Measurements from ENCODE around the gene DDX24. TPM values are rescaled to one million over a fixed set of nuclear protein-coding genes. Genes with fewer than 3 reads are reported as not detected.
A peak's percentile ranks its signal among the peaks of the same experiment; 100 is the strongest.

DDX24 gene
- total RNA-seq, 2 donors from 2014 or later = 222 to 241 TPM

DNA sequence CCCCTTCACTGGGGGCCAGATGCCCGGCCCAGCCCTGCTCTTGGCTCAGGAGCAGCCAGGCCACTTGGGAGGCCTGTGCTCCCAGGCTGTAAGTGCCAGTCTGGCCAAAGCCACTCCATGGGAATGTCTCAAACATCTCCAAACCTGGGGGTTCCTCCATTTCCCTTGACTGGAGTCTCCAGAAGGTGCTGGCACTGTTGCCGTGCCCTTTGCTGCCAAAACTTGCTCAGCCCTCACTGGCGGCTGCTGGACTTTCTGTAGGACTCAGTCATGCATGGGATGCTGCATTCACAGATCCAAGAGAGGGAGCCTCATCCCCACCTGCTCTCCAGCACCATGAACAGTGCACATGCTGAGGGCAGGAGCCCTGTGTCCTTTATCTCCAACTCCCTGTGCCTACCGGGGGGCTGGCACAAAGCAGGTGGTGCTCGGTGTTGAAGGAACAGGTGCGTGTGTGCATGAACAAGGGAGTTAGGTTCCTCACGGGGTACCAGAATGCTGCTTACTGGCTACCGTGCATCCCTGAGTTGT lies 64.5 kb downstream of the DDX24 start:
- peaks cover 13% of the 10 kb centered on the region for H3K4me1 Mint-ChIP-seq

DNA sequence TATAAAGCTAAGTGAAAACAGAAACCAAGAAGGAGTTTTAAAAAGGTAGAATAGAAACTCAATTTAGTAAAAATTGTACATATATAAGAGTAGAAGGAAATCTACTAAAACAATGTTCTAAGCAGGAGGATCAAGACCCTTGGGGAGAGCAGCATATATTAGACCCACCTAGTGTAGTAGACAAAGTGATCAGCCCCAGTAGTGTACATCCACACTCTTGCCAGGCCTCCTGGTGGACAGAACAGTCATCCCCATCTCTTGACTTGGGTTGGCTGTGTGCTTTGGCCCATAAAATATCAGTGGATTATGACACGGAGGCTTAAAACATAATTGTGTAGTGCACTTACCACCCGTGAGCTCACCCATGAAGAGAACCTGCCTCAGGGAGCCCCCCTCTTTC lies 65.8 kb downstream of the DDX24 start:
- Mint-ChIP-seq H3K9me3 (no peaks in the 10 kb centered on the region), H3K27me3 (no peaks in the 10 kb centered on the region), H3K36me3 (ENCODE audit: low read depth) (no peaks in the 10 kb centered on the region), H3K4me3 (no peak overlapping the region), H3K27ac (no peak overlapping the region), H3K4me1 (peaks cover 10% of the 10 kb centered on the region)
- ATAC-seq (replicated peaks) = no peak

More for the DNA sequence above, 64.5 kb downstream of the DDX24 start:
- Mint-ChIP-seq H3K4me3 (no peak overlapping the region), H3K36me3 (ENCODE audit: low read depth) (no peaks in the 10 kb centered on the region), H3K27ac (no peak overlapping the region), H3K9me3 (no peaks in the 10 kb centered on the region), H3K27me3 (no peaks in the 10 kb centered on the region)
- ATAC-seq (replicated peaks) = no peak

DNA sequence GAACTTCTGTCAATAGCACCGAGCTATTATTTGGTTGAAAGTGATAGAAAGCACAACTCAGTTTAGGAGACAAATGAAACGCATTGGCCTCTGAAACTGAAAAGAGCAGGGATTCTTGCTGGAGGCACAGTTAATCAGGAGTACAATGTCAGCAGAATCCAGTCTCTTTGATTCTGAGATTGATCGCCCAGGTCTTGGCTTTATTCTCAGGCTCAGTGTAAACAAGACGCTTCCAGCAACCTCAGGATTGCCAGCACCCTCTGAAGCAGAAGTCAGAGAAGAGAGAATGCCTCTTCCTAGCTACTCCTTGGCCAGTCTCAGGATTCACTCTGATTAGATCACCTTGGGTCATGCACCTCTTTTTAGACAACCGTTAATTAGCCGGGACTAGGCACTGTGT lies 66.6 kb downstream of the DDX24 start:
- no peaks in the 10 kb centered on the region for H3K9me3 Mint-ChIP-seq
- H3K27me3 Mint-ChIP-seq = no peaks in the 10 kb centered on the region
- no peaks in the 10 kb centered on the region for H3K36me3 Mint-ChIP-seq (ENCODE audit: low read depth)
- H3K4me3 Mint-ChIP-seq = no peak overlapping the region
- no peak for ATAC-seq (replicated peaks)
- peaks cover 18% of the 10 kb centered on the region for H3K4me1 Mint-ChIP-seq
- H3K27ac Mint-ChIP-seq = no peak overlapping the region

DNA sequence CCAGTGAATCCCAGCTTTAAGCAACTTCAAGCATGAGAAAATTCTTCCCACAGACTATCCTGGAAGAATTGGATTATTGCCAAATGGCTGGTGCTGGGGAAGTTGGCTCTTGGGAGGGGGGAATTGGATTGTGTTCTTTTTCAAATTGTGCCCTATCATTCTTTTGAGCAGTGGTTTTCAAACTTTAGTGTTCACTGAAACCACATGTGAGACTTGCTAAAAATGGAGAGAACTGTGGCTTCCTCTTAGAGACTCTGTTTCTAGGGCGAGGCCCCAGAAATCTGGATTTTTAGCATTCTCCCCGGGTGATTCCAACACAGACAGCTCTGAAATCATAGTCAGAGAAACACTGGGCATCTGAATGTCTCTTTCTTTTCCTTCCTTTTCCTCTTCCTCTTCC lies 69.2 kb downstream of the DDX24 start:
- Mint-ChIP-seq H3K4me3 (peak overlapping the region; percentile 60), H3K9me3 (no peaks in the 10 kb centered on the region)
- peak; percentile 15 for ATAC-seq (replicated peaks)

DNA sequence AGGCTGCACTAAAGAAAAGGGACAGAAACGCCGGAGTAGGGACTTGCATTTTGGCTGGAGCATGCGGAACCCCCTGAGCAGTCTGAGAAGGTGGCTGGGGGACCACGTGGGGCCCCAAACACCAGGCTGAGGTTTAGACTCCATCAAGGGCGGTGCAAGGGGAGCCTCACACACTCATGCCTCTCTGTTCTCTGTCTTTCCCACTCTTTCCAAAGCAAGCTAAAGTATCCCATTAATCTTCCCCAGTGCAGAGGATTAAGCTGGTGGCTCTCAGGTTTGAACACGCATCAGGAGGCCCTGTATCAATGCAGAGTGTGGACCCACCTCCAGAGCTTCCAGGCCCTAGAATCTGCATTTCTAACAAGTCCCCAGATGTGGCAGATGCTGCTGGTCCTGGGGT lies 70.4 kb downstream of the DDX24 start:
- no peaks in the 10 kb centered on the region for H3K9me3 Mint-ChIP-seq
- no peak overlapping the region for H3K4me3 Mint-ChIP-seq
- no peaks in the 10 kb centered on the region for H3K36me3 Mint-ChIP-seq (ENCODE audit: low read depth)
- peaks cover 34% of the 10 kb centered on the region for H3K4me1 Mint-ChIP-seq
- no peak for ATAC-seq (replicated peaks)
- H3K27me3 Mint-ChIP-seq = no peaks in the 10 kb centered on the region
- H3K27ac Mint-ChIP-seq = no peak overlapping the region

More for the DNA sequence above, 69.2 kb downstream of the DDX24 start:
- peak overlapping the region; percentile 26 for H3K27ac Mint-ChIP-seq
- H3K27me3 Mint-ChIP-seq = no peaks in the 10 kb centered on the region
- H3K36me3 Mint-ChIP-seq (ENCODE audit: low read depth) = no peaks in the 10 kb centered on the region
- peaks cover 34% of the 10 kb centered on the region for H3K4me1 Mint-ChIP-seq

DNA sequence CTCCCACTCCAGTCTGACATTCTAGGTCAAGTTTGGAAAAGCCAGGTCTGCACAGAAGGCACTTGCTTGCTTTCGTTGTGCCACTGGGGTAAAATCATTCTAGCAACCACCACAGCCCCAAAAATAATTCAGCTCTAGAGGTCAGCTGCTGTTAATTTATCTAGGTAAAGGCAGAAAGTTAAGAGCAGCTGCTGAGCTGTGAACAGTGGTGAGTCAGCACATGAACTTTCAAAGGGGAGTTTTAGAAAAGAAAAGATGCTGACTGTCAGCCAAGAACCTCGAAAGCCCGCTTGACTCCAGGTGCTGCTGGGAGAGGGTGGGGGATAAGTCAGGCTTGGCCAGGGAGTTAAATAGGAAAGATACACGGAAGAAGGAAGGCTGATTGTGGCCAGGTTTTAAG lies 71.2 kb downstream of the DDX24 start:
- Mint-ChIP-seq H3K4me3 (peak overlapping the region; percentile 53), H3K36me3 (ENCODE audit: low read depth) (no peaks in the 10 kb centered on the region), H3K27me3 (no peaks in the 10 kb centered on the region), H3K27ac (peak overlapping the region; percentile 53), H3K4me1 (peaks cover 34% of the 10 kb centered on the region), H3K9me3 (no peaks in the 10 kb centered on the region)
- peak; percentile 43 for ATAC-seq (replicated peaks)

DNA sequence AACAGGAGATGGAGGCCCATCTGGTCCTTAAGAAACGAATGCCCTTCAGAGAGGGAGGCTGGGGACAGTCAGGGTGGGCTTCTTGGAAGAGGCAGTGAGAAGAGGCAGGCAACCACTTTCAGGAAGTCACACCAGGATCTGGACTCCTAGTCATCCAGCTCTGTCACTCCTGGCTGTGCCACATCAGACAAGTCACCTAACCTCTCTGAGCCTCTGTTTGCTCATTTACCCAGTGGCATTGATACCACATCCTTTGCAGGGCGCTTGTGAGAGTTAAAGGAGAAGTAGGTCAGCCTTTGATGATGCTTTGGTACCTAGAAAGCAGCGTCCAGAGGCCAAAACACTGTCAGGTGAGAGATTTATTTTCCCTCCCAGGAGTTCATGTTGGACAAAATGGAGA lies 72.8 kb downstream of the DDX24 start:
- Mint-ChIP-seq H3K36me3 (ENCODE audit: low read depth) (no peaks in the 10 kb centered on the region), H3K9me3 (no peaks in the 10 kb centered on the region), H3K4me1 (peaks cover 34% of the 10 kb centered on the region), H3K27ac (peak overlapping the region; percentile 65), H3K27me3 (no peaks in the 10 kb centered on the region), H3K4me3 (peak overlapping the region; percentile 53)
- ATAC-seq (replicated peaks) = peak; percentile 97

DNA sequence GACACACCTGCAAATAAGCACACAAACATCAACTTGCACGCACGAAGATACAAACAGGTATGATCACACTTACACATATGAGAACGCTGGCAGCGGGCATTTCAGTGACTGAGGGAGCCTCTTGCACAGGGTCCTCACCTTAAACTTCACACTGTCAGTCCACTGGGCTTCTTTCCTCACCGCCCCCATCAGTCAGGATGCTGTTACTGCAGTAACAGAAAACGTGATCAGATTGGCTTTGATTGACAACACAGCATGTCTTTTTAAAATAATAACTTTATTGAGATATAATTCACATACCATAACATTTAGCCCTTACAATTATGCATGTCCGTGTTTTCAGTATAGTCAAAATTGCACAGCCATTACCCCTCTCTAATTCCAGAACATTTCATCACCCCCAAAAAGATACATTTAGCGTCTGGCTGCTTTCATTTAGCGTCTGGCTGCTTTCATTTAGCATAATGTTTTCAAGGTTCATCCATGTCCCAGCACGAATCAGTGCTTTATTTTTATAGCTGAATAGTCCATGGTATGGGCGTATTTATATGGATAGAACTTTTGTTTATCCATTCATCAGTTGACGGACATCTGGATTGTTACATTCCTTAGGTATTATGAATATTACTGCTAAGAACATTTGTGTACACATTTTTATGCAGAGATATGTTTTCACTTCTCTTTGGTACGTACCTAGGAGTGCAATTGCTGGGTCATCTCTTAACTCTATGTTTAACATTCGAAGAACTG lies 75.5 kb downstream of the DDX24 start:
- Mint-ChIP-seq H3K4me1 (peaks cover 24% of the 10 kb centered on the region), H3K27ac (no peak overlapping the region), H3K36me3 (ENCODE audit: low read depth) (no peaks in the 10 kb centered on the region), H3K4me3 (no peak overlapping the region), H3K27me3 (no peaks in the 10 kb centered on the region), H3K9me3 (no peaks in the 10 kb centered on the region)
- ATAC-seq (replicated peaks) = no peak

DNA sequence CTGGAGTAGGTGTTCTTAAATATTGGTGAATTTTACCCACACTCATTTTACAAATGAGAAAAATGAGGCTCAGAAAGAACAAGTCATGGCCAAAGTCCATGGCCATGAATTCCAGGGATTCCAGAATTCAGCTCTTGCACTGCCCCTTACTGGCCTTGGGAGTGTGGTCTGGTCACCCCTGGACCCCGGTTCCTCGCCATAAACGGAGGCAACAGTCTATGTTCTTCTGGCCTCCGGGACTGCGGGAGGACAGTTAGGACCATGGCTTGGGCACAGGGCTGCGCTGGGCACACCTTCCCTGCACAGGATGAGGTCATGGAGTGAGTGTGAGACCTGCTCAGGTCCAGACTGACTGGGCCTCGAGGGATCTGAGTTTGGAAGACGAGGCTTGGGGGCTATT lies 77.0 kb downstream of the DDX24 start:
- Mint-ChIP-seq H3K36me3 (ENCODE audit: low read depth) (no peaks in the 10 kb centered on the region), H3K4me1 (peaks cover 13% of the 10 kb centered on the region), H3K27me3 (no peaks in the 10 kb centered on the region), H3K4me3 (no peak overlapping the region), H3K9me3 (no peaks in the 10 kb centered on the region), H3K27ac (no peak overlapping the region)
- no peak for ATAC-seq (replicated peaks)

DNA sequence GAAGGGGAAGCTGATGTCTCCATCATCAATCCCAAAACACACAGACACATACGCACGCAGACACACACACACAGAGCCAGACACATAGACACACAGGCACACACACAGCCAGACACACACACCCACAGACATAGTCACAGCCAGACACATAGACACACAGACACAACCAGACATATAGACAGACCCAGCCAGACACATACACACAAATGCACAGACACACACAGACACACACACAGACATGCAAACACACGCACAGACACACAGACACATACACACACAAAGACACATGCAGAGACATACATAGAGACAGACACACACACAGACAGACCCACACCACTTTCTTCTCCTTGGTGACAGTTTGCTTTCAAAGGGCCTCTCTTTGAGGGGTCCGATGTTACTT lies 77.6 kb downstream of the DDX24 start:
- no peaks in the 10 kb centered on the region for H3K36me3 Mint-ChIP-seq (ENCODE audit: low read depth)
- H3K27ac Mint-ChIP-seq = no peak overlapping the region
- no peaks in the 10 kb centered on the region for H3K9me3 Mint-ChIP-seq
- no peaks in the 10 kb centered on the region for H3K27me3 Mint-ChIP-seq
- ATAC-seq (replicated peaks) = no peak
- H3K4me3 Mint-ChIP-seq = no peak overlapping the region
- H3K4me1 Mint-ChIP-seq = peaks cover 9% of the 10 kb centered on the region

DNA sequence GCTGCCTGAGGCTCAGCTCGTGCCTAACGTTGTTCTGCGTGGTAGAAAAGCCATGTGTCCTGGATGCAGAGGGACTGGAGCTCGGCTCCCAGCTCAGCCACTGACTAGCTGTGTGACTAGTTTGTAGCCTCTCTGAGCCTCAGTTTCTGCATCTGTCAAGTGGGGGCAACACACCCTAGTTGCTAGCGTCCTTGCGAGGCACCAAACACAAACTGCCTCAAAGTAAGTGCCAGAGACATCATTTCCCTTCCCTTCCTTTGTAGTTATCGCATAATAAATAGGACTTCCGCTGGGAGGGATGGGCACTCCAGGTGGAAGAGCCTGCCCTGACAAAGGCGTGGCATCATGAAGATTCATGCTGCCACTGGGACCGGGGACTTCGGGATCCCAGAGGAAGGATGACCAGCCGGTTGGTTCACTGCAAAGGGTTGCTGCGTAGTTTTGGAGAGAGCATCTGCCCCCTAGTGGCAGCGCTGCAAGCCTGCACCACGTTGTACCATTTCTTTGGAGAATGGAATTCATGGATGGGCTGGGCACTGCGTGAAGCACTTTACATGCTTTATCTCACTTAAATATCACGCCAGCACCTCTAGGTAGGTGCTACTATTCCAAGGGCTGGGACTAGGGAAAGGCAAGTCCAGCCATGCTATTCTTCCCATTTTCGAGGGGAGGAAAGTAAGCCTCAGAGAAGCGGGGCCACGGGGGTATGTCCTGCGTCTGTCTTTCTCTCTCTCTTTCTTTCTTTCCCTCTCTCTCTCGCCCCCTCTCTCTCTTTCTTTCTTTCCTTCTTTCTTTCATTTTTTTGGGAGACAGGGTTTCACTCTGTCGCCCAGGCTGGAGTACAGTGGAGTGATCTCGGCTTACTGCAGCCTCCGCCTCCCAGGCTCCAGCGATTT lies 79.3 kb downstream of the DDX24 start:
- Mint-ChIP-seq H3K27me3 (no peaks in the 10 kb centered on the region), H3K4me1 (no peaks in the 10 kb centered on the region), H3K9me3 (no peaks in the 10 kb centered on the region), H3K27ac (peak overlapping the region; percentile 28), H3K4me3 (peak overlapping the region; percentile 52), H3K36me3 (ENCODE audit: low read depth) (no peaks in the 10 kb centered on the region)
- peak; percentile 81 for ATAC-seq (replicated peaks)

DNA sequence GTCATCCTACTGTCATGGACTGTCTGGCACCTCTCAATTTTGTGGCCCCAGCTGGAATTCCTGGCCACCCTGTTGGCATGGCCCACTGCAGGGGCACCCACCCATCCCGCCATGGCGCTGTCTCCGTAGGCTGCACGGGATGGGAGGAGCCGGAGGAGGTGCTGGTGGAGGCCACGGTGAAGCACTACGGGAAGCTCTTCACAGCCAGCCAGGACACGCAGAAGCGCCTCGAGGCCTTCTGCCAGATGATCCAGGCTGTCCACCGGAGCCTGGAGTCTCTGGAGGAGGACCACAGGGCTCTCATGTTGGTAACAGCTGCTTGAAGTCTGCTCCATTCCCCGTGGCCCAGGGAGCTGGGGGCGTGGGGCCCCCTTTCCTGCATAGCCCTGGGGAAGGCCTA lies 80.0 kb downstream of the DDX24 start:
- Mint-ChIP-seq H3K36me3 (ENCODE audit: low read depth) (no peaks in the 10 kb centered on the region), H3K4me3 (no peak overlapping the region)
- ATAC-seq (replicated peaks) = no peak

DNA sequence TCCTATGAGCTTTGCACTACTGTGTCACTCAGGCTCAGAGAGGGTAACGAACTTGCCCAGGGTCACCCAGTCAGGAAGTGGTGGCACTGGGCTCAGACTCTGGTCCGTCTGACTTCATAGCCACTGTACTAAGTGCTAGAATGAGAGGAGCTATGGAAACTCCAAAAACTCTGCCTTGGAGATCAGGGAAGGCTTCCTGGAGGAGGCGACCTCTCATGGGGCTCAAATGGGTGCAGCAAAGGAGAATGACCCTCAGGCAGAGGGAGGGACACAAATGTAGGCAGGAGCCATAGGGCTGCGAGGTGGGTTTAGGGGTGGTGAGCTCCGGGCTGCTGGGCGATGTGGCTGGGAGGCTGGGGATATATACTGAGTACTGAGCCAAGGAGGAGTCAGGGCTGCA lies 80.7 kb downstream of the DDX24 start:
- Mint-ChIP-seq H3K4me3 (no peak overlapping the region), H3K9me3 (no peaks in the 10 kb centered on the region), H3K27ac (no peak overlapping the region), H3K36me3 (ENCODE audit: low read depth) (no peaks in the 10 kb centered on the region), H3K27me3 (no peaks in the 10 kb centered on the region), H3K4me1 (no peaks in the 10 kb centered on the region)
- ATAC-seq (replicated peaks) = no peak

More for the DNA sequence above, 80.0 kb downstream of the DDX24 start:
- H3K4me1 Mint-ChIP-seq = no peaks in the 10 kb centered on the region
- no peaks in the 10 kb centered on the region for H3K27me3 Mint-ChIP-seq
- no peaks in the 10 kb centered on the region for H3K9me3 Mint-ChIP-seq
- no peak overlapping the region for H3K27ac Mint-ChIP-seq

DNA sequence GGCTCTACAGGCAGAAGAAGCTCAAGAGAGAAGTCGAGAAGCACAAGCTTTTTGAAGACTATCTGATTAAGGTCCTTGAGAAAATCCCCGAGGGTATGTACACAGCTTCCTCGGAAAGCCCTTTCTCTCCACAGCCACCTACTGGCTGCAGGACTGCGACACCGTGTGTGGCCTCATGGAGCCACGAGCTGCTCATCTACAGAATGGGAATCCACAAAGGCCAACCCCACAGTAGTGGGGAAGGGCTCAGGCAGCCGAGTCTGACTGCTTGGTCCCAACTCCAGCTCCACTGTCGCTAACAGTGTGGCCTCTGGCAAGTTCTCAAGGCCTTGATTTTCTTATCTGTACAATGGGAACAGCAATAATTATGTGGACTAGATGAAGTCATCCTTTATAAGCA lies 81.4 kb downstream of the DDX24 start:
- Mint-ChIP-seq H3K9me3 (no peaks in the 10 kb centered on the region), H3K4me1 (no peaks in the 10 kb centered on the region), H3K27ac (no peak overlapping the region), H3K4me3 (no peak overlapping the region), H3K27me3 (no peaks in the 10 kb centered on the region), H3K36me3 (ENCODE audit: low read depth) (no peaks in the 10 kb centered on the region)
- no peak for ATAC-seq (replicated peaks)

Measured in activated T-helper 17 cell treated with anti-CD3 and anti-CD28 coated beads, Interleukin-2, amount 50 U/mL, for 72 hours (primary cell).